HepG2 (cell line): Measurements from ENCODE around the gene LCN2. TPM values are rescaled to one million over a fixed set of nuclear protein-coding genes. Genes with fewer than 3 reads are reported as not detected.

Experiments
- BORCS8-MEF2B ChIP-seq: sonication (generic); formaldehyde crosslinking; IDR thresholded peaks from 2 replicates; pipeline ENCODE4 v1.8.0; 2022; ENCODE audit warnings: mild to moderate bottlenecking, missing genetic modification reagents
- DMTF1 ChIP-seq: sonication (generic); formaldehyde crosslinking; IDR thresholded peaks from 2 replicates; pipeline ENCODE4 v1.4.0; 2020; ENCODE audit warnings: mild to moderate bottlenecking, missing genetic modification reagents
- ELK4 ChIP-seq: sonication (generic); formaldehyde crosslinking; IDR thresholded peaks from 2 replicates; pipeline ENCODE4 v1.9.0; 2021; ENCODE audit warnings: missing genetic modification reagents, borderline replicate concordance
- HIC2 ChIP-seq: sonication (generic); formaldehyde crosslinking; IDR thresholded peaks from 2 replicates; pipeline ENCODE4 v1.9.0; 2022; ENCODE audit warnings: low read depth, missing genetic modification reagents
- HOXA7 ChIP-seq: sonication (generic); formaldehyde crosslinking; IDR thresholded peaks from 2 replicates; pipeline ENCODE4 v1.8.1; 2022; ENCODE audit warnings: mild to moderate bottlenecking, missing genetic modification reagents, moderate library complexity
- IRF2 ChIP-seq: IDR thresholded peaks from 2 replicates; pipeline ENCODE4 v1.6.1; 2018; ENCODE audit warnings: missing genetic modification reagents, missing compliant biosample characterization
- KAT2B ChIP-seq: fragments of 150-350 bp; IDR thresholded peaks from 2 replicates; pipeline ENCODE4 v1.6.1; 2014; ENCODE audit warnings: low read depth, low read length, borderline replicate concordance
- NCOR1 ChIP-seq: fragments of 200-600 bp; sonication (generic); IDR thresholded peaks from 2 replicates; pipeline ENCODE4 v1.7.0; 2017; ENCODE audit warnings: antibody characterized with exemption, low read length, borderline replicate concordance
- NONO ChIP-seq, 2 experiments: fragments of 450-650 bp in 1 of 2; sonication (generic) in 1 of 2; formaldehyde crosslinking in 1 of 2; IDR thresholded peaks in 1 of 2; conservative IDR thresholded peaks in 1 of 2; 2 replicates each; pipeline versions ENCODE4 v1.6.1 to v1.8.0; 2017 to 2022; ENCODE audit warnings: mild to moderate bottlenecking in 1 of 2, missing genetic modification reagents in 1 of 2, moderate library complexity in 1 of 2
- PAF1 ChIP-seq: IDR thresholded peaks from 2 replicates; pipeline ENCODE4 v1.6.1; 2016; ENCODE audit warnings: missing genetic modification reagents, missing compliant biosample characterization
- PBX2 ChIP-seq: IDR thresholded peaks from 2 replicates; pipeline ENCODE4 v1.6.1; 2016; ENCODE audit warnings: control low read depth
- RFXANK ChIP-seq: IDR thresholded peaks from 2 replicates; pipeline ENCODE4 v1.6.1; 2016
- SMAD9 ChIP-seq: sonication (generic); formaldehyde crosslinking; IDR thresholded peaks from 2 replicates; pipeline ENCODE4 v1.5.1; 2020; ENCODE audit warnings: mild to moderate bottlenecking, missing genetic modification reagents
- TOE1 ChIP-seq: sonication (generic); formaldehyde crosslinking; IDR thresholded peaks from 2 replicates; pipeline ENCODE4 v1.4.0; 2020; ENCODE audit warnings: mild to moderate bottlenecking, missing genetic modification reagents
- ZEB1 ChIP-seq: IDR thresholded peaks from 2 replicates; pipeline ENCODE4 v1.6.1; 2012; ENCODE audit warnings: mild to moderate bottlenecking, low read depth, inconsistent platforms; ENCODE audit not compliant: insufficient replicate concordance
- ZMAT5 ChIP-seq: sonication (generic); formaldehyde crosslinking; IDR thresholded peaks from 2 replicates; pipeline ENCODE4 v1.5.0; 2020; ENCODE audit warnings: mild to moderate bottlenecking, low read depth, missing genetic modification reagents, borderline replicate concordance
- ZNF574 ChIP-seq: sonication (generic); formaldehyde crosslinking; IDR thresholded peaks from 2 replicates; pipeline ENCODE4 v1.4.0; 2020; ENCODE audit warnings: missing genetic modification reagents
- ZSCAN22 ChIP-seq: sonication (generic); formaldehyde crosslinking; IDR thresholded peaks from 2 replicates; pipeline ENCODE4 v1.4.0; 2020; ENCODE audit warnings: mild to moderate bottlenecking, missing genetic modification reagents
- polyA plus RNA-seq, 8 experiments: library from polyadenylated mRNA; depleted of rRNA in 3 of 8; stranded (reverse) in 7 of 8; unstranded in 1 of 8; fragments of >200 nt; fragmentation: Illumina TruSeq in 4 of 8; extraction: Trizol in 4 of 8; gene quantifications; 2 replicates each; pipeline versions ENCODE4 v1.2.1 to v1.2.3, GENCODE V29; 2011 to 2016; ENCODE audit warnings: low read depth in 4 of 8, missing spikeins in 1 of 8, mixed read lengths in 1 of 8; ENCODE audit not compliant: insufficient read depth in 1 of 8
- total RNA-seq, 5 experiments: library from RNA; depleted of rRNA; stranded (reverse); fragments of >200 nt; fragmentation: Illumina TruSeq; extraction: Trizol; gene quantifications; 2 replicates each; pipeline ENCODE4 v1.2.3, GENCODE V29; 2016; ENCODE audit warnings: low read depth in 1 of 5

The LCN2 gene
- total and polyA plus RNA-seq, 2 of the 13 experiments (the other 11 are each of a cell fraction or from before 2014, with no cell fraction given) = 0.38 to 1.4 TPM

GRCh38 chr9:128115187-128116103 lies 33.8 kb upstream of the LCN2 start (continued):
- TF ChIP-seq HIC2 = peak; percentile 97
- TF ChIP-seq NCOR1 = peak; percentile 60; the same call in 1 of the 2 replicates
- no peak for TF ChIP-seq NONO (IDR thresholded peaks at IDR 0.05)
- TF ChIP-seq NONO (CRISPR knock-in tag; conservative IDR thresholded peaks at IDR 0.05) = peak; percentile 92
- TF ChIP-seq PBX2 (CRISPR knock-in tag) = no peak
- TF ChIP-seq PAF1 (CRISPR knock-in tag) = no peak
- peak; percentile 63; the same call in 1 of the 2 replicates for TF ChIP-seq BORCS8-MEF2B (CRISPR knock-in tag)
- peak; percentile 26; the same call in 1 of the 2 replicates for TF ChIP-seq TOE1 (CRISPR knock-in tag)
- no peak for TF ChIP-seq SMAD9 (CRISPR knock-in tag)
- TF ChIP-seq ZMAT5 (CRISPR knock-in tag) = no peak
- peak; percentile 94; the same call in 1 of the 2 replicates for TF ChIP-seq DMTF1 (CRISPR knock-in tag)
- TF ChIP-seq ZSCAN22 (CRISPR knock-in tag) = peak; percentile 76; the same call in 1 of the 2 replicates
- no peak for TF ChIP-seq RFXANK
- TF ChIP-seq KAT2B = no peak
- peak; percentile 75 for TF ChIP-seq IRF2
- no peak for TF ChIP-seq ELK4 (CRISPR knock-in tag)
- peak; percentile 75 for TF ChIP-seq ZNF574 (CRISPR knock-in tag)
- TF ChIP-seq HOXA7 = no peak
- peak; percentile 99 for TF ChIP-seq ZEB1
